ENCODE measurements around the gene TCF23.
"Not testable (repeated sequence)": the region's sequence is repeated elsewhere in the genome, so short reads cannot be mapped to it uniquely, and the experiment has no call there.

TCF23 gene

DNA sequence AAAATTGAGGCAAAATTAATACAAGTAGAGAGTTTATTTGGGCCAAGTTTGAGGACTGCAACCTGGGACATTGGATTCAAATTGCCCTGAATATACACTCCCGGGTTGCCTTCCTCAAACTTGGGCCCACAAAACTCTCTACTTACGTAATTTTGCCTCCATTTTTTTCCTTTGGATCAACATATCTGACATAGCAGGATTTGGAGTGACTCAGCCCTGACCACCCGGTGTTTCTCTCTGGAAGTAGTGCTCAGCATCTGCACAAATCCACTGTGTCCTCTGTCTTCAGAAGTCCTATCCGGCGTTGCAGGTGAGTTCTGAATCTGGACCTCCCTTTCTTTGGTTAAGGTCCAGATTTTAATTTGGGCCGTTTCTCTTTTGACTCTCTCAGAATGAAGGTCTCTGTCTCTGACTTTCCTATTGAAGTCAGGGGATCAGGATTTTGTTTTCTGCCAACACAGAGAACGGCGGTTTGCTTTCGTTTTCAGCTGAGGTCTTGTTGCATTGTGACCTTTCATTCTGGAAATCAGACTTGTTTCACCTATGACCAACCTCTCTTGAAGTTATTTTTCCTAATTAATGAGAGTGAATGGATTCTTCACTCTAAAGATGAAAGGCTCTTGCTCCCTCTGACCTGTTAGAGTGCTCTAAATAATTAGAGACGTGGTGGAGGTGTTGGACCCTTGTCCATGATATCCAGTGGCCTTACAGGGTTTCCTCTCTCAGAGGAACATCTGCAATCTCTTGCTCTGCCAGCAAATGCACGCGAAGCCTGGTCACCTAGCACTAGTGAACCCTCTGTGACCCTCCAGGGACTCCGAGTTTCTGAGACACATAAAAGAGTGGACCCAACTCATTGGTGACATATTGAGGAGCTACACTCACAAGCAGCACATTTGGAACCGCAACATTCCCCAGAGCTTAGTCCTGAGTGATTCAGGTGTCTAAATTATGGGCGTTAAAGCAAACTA lies 13.6 kb downstream of the TCF23 start:
- H3K4me3 ChIP-seq (ENCODE audit: low read depth, low read length): no peak overlapping the region
- TF ChIP-seq, protein P1, sequence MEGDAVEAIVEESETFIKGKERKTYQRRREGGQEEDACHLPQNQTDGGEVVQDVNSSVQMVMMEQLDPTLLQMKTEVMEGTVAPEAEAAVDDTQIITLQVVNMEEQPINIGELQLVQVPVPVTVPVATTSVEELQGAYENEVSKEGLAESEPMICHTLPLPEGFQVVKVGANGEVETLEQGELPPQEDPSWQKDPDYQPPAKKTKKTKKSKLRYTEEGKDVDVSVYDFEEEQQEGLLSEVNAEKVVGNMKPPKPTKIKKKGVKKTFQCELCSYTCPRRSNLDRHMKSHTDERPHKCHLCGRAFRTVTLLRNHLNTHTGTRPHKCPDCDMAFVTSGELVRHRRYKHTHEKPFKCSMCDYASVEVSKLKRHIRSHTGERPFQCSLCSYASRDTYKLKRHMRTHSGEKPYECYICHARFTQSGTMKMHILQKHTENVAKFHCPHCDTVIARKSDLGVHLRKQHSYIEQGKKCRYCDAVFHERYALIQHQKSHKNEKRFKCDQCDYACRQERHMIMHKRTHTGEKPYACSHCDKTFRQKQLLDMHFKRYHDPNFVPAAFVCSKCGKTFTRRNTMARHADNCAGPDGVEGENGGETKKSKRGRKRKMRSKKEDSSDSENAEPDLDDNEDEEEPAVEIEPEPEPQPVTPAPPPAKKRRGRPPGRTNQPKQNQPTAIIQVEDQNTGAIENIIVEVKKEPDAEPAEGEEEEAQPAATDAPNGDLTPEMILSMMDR (IDR thresholded peaks at IDR 0.05; ENCODE audit: borderline replicate concordance, insufficient read depth, low read depth, low read length): no peak

DNA sequence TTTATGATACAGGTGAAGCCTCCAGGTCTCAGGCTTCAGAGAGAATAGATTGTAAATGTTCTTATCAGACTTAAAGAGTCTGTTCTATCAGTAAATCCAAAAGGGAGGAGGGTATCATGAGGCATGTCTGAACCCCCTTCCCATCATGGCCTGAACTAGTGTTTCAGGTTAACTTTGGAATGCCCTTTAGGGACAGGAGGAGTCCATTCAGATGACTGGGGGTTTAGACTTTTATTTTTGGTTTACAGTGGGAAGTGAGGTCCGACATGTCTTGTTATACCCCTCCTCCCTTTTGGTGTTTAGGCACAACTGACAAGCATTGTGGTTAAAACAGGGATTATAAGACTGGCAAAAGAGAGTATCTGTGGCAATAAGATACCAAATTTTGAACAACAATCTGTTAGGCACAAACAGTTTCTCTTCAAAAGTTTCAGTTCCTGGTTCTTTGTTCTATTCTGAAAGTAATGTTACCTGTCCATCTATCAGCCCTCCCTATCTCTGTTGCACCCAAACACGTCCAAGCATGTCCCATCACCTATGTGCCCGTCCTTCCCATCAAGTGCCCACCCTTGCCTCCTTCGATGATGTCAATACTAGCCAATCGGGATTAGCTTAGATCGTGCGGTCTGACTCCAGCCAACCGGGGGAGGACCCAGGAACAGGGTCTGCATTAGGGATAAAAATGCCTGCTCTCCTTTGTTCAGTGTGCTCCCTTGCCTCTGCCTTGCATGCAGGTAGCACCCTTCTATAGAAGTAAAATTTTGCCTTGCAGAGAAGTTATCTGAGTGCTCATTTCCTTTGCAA lies 16.4 kb downstream of the TCF23 start:
- no peak overlapping the region for H3K4me3 ChIP-seq (ENCODE audit: low read depth, low read length)
- TF ChIP-seq, protein P1 (IDR thresholded peaks at IDR 0.05; ENCODE audit: borderline replicate concordance, insufficient read depth, low read depth, low read length): no peak

DNA sequence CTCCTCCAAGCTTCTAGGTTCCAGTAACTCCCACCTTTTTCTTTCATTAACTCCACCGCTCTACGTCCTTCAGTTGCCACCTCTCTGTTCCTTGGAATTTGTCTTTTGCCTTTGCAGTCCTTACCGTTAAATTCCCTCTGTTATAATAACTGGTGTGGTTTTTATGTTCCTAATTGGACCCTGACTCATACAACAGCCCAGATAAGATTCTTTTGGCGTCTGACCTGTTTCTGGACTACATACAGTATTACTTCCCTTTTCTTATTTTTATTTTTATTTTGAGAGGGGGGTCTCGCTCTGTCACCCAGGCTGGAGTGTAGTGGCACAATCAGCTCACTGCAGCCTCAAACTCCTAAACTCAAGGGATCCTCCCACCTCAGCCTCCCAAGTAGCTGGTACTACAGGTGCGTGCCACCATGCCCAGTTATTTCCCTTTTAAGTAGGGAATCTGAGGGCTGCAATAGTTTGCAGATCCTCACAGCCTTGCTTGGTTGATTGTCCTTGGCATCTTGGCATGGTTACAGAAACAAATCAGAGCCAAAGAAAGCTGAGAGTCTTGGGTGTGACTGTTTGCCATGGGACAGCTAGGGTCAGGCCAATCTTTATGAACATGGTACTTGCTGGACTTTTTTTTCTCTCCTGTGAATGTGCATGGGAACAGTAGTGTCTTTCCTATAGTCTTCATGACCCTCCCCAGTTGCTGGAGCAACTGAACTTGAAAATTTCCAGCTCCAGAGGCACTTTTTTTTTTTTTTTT lies 22.0 kb downstream of the TCF23 start:
- TF ChIP-seq, protein P1 (IDR thresholded peaks at IDR 0.05; ENCODE audit: borderline replicate concordance, insufficient read depth, low read depth, low read length): no peak
- no peak overlapping the region for H3K4me3 ChIP-seq (ENCODE audit: low read depth, low read length)

DNA sequence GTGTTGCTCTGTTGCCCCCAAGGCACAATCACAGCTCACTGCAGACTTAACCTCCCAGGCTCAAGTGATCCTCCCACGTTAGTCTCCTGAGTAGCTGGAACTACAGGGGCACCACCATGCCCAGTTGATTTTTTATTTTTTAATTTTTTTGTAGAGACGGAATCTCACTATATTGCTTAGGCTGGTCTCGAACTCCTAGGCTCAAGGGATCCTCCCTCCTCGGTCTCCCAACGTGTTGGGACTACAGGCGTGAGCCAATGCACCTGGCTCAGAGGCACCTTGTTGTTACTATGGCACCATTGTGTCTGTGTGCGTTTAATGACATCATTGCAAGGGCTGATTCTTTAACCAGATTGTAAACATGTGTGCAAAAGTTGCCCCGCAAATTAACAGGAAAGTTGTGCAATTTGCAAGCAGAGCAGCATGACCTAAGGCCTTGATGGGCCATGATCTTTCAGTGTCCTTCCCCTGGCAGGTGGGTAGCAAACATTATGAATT lies 22.6 kb downstream of the TCF23 start:
- TF ChIP-seq, protein P1 (IDR thresholded peaks at IDR 0.05; ENCODE audit: borderline replicate concordance, insufficient read depth, low read depth, low read length): no peak
- H3K4me3 ChIP-seq (ENCODE audit: low read depth, low read length): no peak overlapping the region

DNA sequence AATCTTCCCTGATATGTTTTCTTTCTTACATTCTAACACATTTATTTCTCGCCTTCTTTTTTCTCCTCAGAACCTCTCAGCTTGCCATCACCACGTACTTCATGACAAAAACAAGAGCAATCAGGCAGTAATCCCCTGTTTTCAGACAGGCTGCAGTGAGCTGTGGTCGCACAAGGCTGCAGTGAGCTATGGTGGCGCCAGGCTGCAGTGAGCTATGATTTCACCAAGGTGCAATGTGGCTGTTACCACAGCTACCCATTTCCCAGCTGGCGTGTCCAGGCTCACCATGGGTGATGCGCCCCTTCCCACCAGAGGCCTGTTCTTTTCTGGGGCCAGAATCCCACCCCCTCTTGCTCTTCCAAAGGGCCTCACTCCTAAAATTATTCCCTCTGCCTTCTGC lies 25.8 kb downstream of the TCF23 start:
- TF ChIP-seq, protein P1 (IDR thresholded peaks at IDR 0.05; ENCODE audit: borderline replicate concordance, insufficient read depth, low read depth, low read length): no peak
- no peak overlapping the region for H3K4me3 ChIP-seq (ENCODE audit: low read depth, low read length)

DNA sequence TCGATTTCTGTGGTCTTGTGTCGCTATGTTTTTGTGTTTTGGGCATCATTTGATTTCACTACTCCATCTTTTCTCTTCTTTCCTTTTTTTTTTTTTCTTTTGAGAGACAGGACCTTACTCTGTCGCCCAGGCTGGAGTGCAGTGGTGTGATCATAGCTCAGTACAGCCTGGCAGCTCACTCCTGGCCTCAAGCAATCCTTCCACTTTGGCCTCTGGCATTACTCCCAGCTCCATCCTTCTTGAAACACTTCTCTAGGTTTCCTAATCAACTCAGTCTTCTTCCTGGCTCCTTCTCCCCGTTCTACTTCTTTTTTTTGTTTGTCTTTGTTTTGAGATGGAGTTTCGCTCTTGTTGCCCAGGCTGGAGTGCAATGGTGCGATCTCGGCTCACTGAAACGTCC lies 26.5 kb downstream of the TCF23 start:
- no peak overlapping the region for H3K4me3 ChIP-seq (ENCODE audit: low read depth, low read length)
- TF ChIP-seq, protein P1 (IDR thresholded peaks at IDR 0.05; ENCODE audit: borderline replicate concordance, insufficient read depth, low read depth, low read length): no peak

DNA sequence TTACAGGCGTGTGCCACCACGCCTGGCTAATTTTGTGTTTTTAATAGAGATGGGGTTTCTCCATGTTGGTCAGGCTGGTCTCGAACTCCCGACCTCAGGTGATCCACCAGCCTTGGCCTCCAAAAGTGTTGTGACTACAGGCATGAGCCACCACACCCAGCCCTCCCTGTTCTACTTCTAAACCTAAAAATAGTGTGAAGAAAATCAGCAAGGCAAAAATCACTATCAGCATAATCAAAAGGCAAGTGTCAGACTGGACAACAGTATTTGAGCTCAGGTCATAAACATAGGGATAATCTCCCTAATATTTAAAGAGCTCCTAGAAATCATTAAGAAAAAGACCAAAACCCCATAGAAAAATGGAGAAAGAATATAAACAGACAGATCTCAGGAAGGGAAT lies 27.0 kb downstream of the TCF23 start:
- not testable (repeated sequence) for H3K4me3 ChIP-seq (ENCODE audit: low read depth, low read length)
